Activated naive CD4-positive, alpha-beta T cell treated with anti-CD3 and anti-CD28 coated beads, Interleukin-2, amount 10 ng/mL, durations not matched to agents 5 hours and 36 hours (primary cell): ENCODE measurements around the gene SULT1A4. TPM values are rescaled to one million over a fixed set of nuclear protein-coding genes. Genes with fewer than 3 reads are reported as not detected.

ENCODE experiments used
- total RNA-seq, 2 experiments: library from RNA; stranded (reverse); gene quantifications; one replicate each; pipeline ENCODE4 v1.2.3, GENCODE V29; 2021

Gene SULT1A4
- 1 to 10 TPM; 2.1 to 3.6 TPM for total RNA-seq

GRCh38 chr16:29459706-29460646, at the start of gene SULT1A4:
SULT1A4 (plus strand) TSS chr16:29459913; CDS start chr16:29461386, 1,473 bp downstream.

GRCh38 chr16:29454269-29454668, 5.4 kb upstream of the SULT1A4 start, which contains the start of the genes BOLA2 and SLX1B:
BOLA2 (minus strand) TSS chr16:29454351; CDS start chr16:29454253, 98 bp downstream.
SLX1B (plus strand) TSS chr16:29454533.

GRCh38 chr16:29506308-29506707, 46.6 kb downstream of the SULT1A4 start, which contains the start of gene NPIPB12:
NPIPB12 (minus strand) TSS chr16:29506408.

Other genes starting within 250 kb of the SULT1A4 start
- gene NPIPB11, start 53.2 kb upstream of the SULT1A4 start, total RNA-seq: 1 to 10 TPM; 2.4 to 3.2 TPM
- gene BOLA2, start 5.6 kb upstream of the SULT1A4 start, total RNA-seq: 1 to 10 TPM; 6.1 to 9.9 TPM
- 10 to 100 TPM; 38.9 to 43.3 TPM for gene SLX1B, start 5.4 kb upstream of the SULT1A4 start, total RNA-seq
- gene NPIPB12, start 46.5 kb downstream of the SULT1A4 start, total RNA-seq: 10 to 100 TPM; 39.2 to 56.4 TPM
- 100 to 1,000 TPM; 336 to 352 TPM for gene SPN, start 203.3 kb downstream of the SULT1A4 start, total RNA-seq
- gene QPRT, start 219.3 kb downstream of the SULT1A4 start, total RNA-seq: 1 to 10 TPM; 3.8 to 3.9 TPM